Liver (tissue), 9 donors: Measurements from ENCODE around the gene RUFY4. TPM values are rescaled to one million over a fixed set of nuclear protein-coding genes. Genes with fewer than 3 reads are reported as not detected.

Source experiments
- DNase-seq: peaks from one replicate; pipeline ENCODE4 v3.0.0-alpha.2; 2017; ENCODE audit warnings: low spot score
- H3K27ac ChIP-seq, 2 donors: one replicate each; pipeline ENCODE4 v1.7.0; 2013; ENCODE audit warnings: inconsistent platforms in 2 of 2, low read length in 2 of 2, control low read depth in 1 of 2, low read depth in 1 of 2, mild to moderate bottlenecking in 1 of 2
- H3K27me3 ChIP-seq, 4 donors: one replicate each; pipeline versions ENCODE4 v1.6.1 to v1.7.0; 2013; ENCODE audit warnings: low read length in 3 of 4, inconsistent platforms in 1 of 4, mild to moderate bottlenecking in 1 of 4, moderate library complexity in 1 of 4; ENCODE audit not compliant: control insufficient read depth in 4 of 4, insufficient read depth in 4 of 4
- H3K36me3 ChIP-seq, 4 donors: one replicate each; pipeline versions ENCODE4 v1.6.1 to v1.7.0; 2013; ENCODE audit warnings: low read length in 3 of 4, mild to moderate bottlenecking in 3 of 4, low read depth in 1 of 4, moderate library complexity in 1 of 4; ENCODE audit not compliant: control insufficient read depth in 4 of 4, insufficient read depth in 3 of 4
- H3K4me1 ChIP-seq, 4 donors: one replicate each; pipeline versions ENCODE4 v1.6.1 to v1.7.0; 2013; ENCODE audit warnings: low read length in 3 of 4, mild to moderate bottlenecking in 3 of 4, moderate library complexity in 1 of 4; ENCODE audit not compliant: control insufficient read depth in 4 of 4, insufficient read depth in 4 of 4
- H3K4me3 ChIP-seq, 3 donors: one replicate each; pipeline versions ENCODE4 v1.6.1 to v1.7.0; 2013; ENCODE audit warnings: low read length in 3 of 3, control low read depth in 1 of 3, low read depth in 1 of 3, mild to moderate bottlenecking in 1 of 3
- H3K9ac ChIP-seq, 2 donors: one replicate each; pipeline ENCODE4 v1.7.0; 2013; ENCODE audit warnings: low read length in 2 of 2, mild to moderate bottlenecking in 2 of 2, moderate library complexity in 2 of 2, control low read depth in 1 of 2, low read depth in 1 of 2
- H3K9me3 ChIP-seq, 4 donors: one replicate each; pipeline versions ENCODE4 v1.6.1 to v1.7.0; 2013; ENCODE audit warnings: low read length in 3 of 4; ENCODE audit not compliant: control insufficient read depth in 4 of 4
- ATF3 ChIP-seq: IDR thresholded peaks from 2 replicates; pipeline ENCODE4 v1.6.1; 2016; ENCODE audit warnings: antibody characterized with exemption
- CTCF ChIP-seq: fragments of 150-350 bp; IDR thresholded peaks from 2 replicates; pipeline ENCODE4 v1.5.1; 2017; ENCODE audit warnings: improper control_type of control experiment, low read depth, low read length; ENCODE audit not compliant: missing input control
- EGR1 ChIP-seq, 2 donors: IDR thresholded peaks; 2 replicates each; pipeline ENCODE4 v1.6.1; 2016 to 2018; ENCODE audit warnings: antibody characterized with exemption in 2 of 2, low read depth in 2 of 2
- FOXA1 ChIP-seq: IDR thresholded peaks from 2 replicates; pipeline ENCODE4 v1.6.1; 2016; ENCODE audit warnings: antibody characterized with exemption
- FOXA2 ChIP-seq: IDR thresholded peaks from 2 replicates; pipeline ENCODE4 v1.6.1; 2016; ENCODE audit warnings: antibody characterized with exemption
- GABPA ChIP-seq, 2 donors: IDR thresholded peaks in 1 of 2; conservative IDR thresholded peaks in 1 of 2; 2 replicates each; pipeline ENCODE4 v1.6.1; 2016; ENCODE audit warnings: antibody characterized with exemption in 2 of 2, mild to moderate bottlenecking in 1 of 2, moderate library complexity in 1 of 2
- HNF4A ChIP-seq, 2 donors: conservative IDR thresholded peaks; 2 replicates each; pipeline ENCODE4 v1.6.1; 2016; ENCODE audit warnings: antibody characterized with exemption in 2 of 2, mild to moderate bottlenecking in 2 of 2
- HNF4G ChIP-seq: IDR thresholded peaks from 2 replicates; pipeline ENCODE4 v1.6.1; 2016; ENCODE audit warnings: antibody characterized with exemption
- JUND ChIP-seq, 2 donors: IDR thresholded peaks; 2 replicates each; pipeline ENCODE4 v1.6.1; 2016; ENCODE audit warnings: antibody characterized with exemption in 2 of 2
- MAX ChIP-seq: IDR thresholded peaks from 2 replicates; pipeline ENCODE4 v1.6.1; 2016; ENCODE audit warnings: antibody characterized with exemption
- NR2F2 ChIP-seq: IDR thresholded peaks from 2 replicates; pipeline ENCODE4 v1.6.1; 2016; ENCODE audit warnings: antibody characterized with exemption
- RAD21 ChIP-seq, 2 donors: IDR thresholded peaks; 2 replicates each; pipeline ENCODE4 v1.6.1; 2016; ENCODE audit warnings: antibody characterized with exemption in 2 of 2, mild to moderate bottlenecking in 2 of 2
- REST ChIP-seq: IDR thresholded peaks from 2 replicates; pipeline ENCODE4 v1.6.1; 2016; ENCODE audit warnings: antibody characterized with exemption, mild to moderate bottlenecking
- RXRA ChIP-seq, 2 donors: IDR thresholded peaks; 2 replicates each; pipeline ENCODE4 v1.6.1; 2017 to 2018; ENCODE audit warnings: antibody characterized with exemption in 2 of 2, mild to moderate bottlenecking in 1 of 2
- SP1 ChIP-seq: IDR thresholded peaks from 2 replicates; pipeline ENCODE4 v1.6.1; 2018; ENCODE audit warnings: antibody characterized with exemption, mild to moderate bottlenecking
- TAF1 ChIP-seq: conservative IDR thresholded peaks from 2 replicates; pipeline ENCODE4 v1.6.1; 2016; ENCODE audit warnings: antibody characterized with exemption, mild to moderate bottlenecking
- YY1 ChIP-seq: IDR thresholded peaks from 2 replicates; pipeline ENCODE4 v1.6.1; 2016; ENCODE audit warnings: antibody characterized with exemption, mild to moderate bottlenecking
- ZBTB33 ChIP-seq: IDR thresholded peaks from 2 replicates; pipeline ENCODE4 v1.6.1; 2016; ENCODE audit warnings: antibody characterized with exemption
- WGBS: extraction: QIAGEN DNeasy Blood & Tissue Kit; methylation state at CpG from one replicate; pipeline ENCODE4 v1.1.7; 2013; 5-methylcytosine and 5-hydroxymethylcytosine counted together
- polyA plus RNA-seq, 2 donors: library from polyadenylated mRNA; stranded (reverse) in 1 of 2; unstranded in 1 of 2; fragments of 200-250 nt in 1 of 2; fragments of >200 nt in 1 of 2; fragmentation: Nextera tagmentation in 1 of 2; extraction: Ambion mirVana in 1 of 2; gene quantifications; one replicate each; pipeline versions ENCODE4 v1.2.1 to v1.2.3, GENCODE V29; 2013 to 2015
- total RNA-seq, 2 donors: library from RNA; depleted of rRNA; stranded (reverse); fragments of >200 nt; gene quantifications; one replicate each; pipeline ENCODE4 v1.2.3, GENCODE V29; 2014
- donor health status: healthy.
- donor health status: healthy.
- donor health status: healthy.
- donor health status: healthy.
- donor health status: healthy.

The RUFY4 gene
- total and polyA plus RNA-seq, 4 donors, result 0.05 to 0.08 (median 0.08) TPM; not detected in 1

DNA sequence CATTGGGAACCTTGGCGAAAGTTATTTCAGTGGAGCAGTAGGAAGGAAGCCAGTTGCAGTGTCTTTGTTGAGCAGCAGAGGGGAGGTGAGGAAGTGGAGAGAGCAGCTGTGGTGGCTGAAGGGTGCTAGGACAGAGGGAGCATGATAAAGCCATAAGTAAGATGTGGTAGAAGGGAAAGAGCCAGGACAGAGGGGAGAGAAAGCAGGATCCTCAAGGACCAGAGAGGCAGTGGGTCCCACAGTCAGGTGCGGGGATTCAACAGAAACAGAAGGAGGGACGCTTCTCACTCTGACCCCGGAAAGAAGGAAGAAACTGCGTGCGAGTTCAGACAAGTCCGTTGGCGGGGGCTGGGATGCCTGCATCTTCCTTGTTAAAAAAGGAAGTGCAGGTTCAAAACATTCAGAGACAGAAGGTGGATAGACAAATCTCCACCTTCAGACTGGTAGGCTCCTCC is 56.6 kb downstream of the RUFY4 start, which contains the start of gene CXCR2:
CXCR2 (plus strand) TSS at position 403 of the 455 bp plus-strand sequence. CDS start 8,774 bp downstream, outside the sequence.
- no peaks in the 10 kb centered on the region for H3K9me3 ChIP-seq
- H3K4me3 ChIP-seq, result no peak within 1 kb of the TSS
- WGBS, result 61% methylated on average over 8 of the region's 8 CpGs
- H3K27ac ChIP-seq, result no peak within 1 kb of the TSS
- TF ChIP-seq EGR1 (IDR thresholded peaks at IDR 0.05; ENCODE audit: low read depth in 2 of 2), result no peak
- no peak for TF ChIP-seq CTCF
- TF ChIP-seq ZBTB33, result no peak
- no peak for TF ChIP-seq MAX
- no peak for TF ChIP-seq YY1
- no peak for TF ChIP-seq FOXA1
- TF ChIP-seq ATF3, result no peak
- TF ChIP-seq HNF4A (conservative IDR thresholded peaks at IDR 0.05), result no peak
- TF ChIP-seq GABPA (IDR thresholded peaks at IDR 0.05 in 1 of 2, conservative IDR thresholded peaks at IDR 0.05 in 1 of 2), result no peak
- TF ChIP-seq NR2F2, result no peak
- no peak for TF ChIP-seq RAD21 (IDR thresholded peaks at IDR 0.05)
- no peak for TF ChIP-seq RXRA (IDR thresholded peaks at IDR 0.05)
- TF ChIP-seq JUND (IDR thresholded peaks at IDR 0.05), result no peak
- no peak for TF ChIP-seq FOXA2
- TF ChIP-seq TAF1, result no peak
- TF ChIP-seq SP1, result no peak
- TF ChIP-seq REST, result no peak
- no peak for TF ChIP-seq HNF4G
- no peak for DNase-seq
- H3K9ac ChIP-seq, result no peak within 1 kb of the TSS
- no peaks in the 10 kb centered on the region for H3K4me1 ChIP-seq
- peaks cover 0 to 3% (median 0%) of the 10 kb centered on the region in 4 donors for H3K27me3 ChIP-seq
- H3K36me3 ChIP-seq, result no peaks in the 10 kb centered on the region
